Measurements from ENCODE around the gene MAB21L4.

- TF ChIP-seq, protein P1, sequence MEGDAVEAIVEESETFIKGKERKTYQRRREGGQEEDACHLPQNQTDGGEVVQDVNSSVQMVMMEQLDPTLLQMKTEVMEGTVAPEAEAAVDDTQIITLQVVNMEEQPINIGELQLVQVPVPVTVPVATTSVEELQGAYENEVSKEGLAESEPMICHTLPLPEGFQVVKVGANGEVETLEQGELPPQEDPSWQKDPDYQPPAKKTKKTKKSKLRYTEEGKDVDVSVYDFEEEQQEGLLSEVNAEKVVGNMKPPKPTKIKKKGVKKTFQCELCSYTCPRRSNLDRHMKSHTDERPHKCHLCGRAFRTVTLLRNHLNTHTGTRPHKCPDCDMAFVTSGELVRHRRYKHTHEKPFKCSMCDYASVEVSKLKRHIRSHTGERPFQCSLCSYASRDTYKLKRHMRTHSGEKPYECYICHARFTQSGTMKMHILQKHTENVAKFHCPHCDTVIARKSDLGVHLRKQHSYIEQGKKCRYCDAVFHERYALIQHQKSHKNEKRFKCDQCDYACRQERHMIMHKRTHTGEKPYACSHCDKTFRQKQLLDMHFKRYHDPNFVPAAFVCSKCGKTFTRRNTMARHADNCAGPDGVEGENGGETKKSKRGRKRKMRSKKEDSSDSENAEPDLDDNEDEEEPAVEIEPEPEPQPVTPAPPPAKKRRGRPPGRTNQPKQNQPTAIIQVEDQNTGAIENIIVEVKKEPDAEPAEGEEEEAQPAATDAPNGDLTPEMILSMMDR (IDR thresholded peaks at IDR 0.05), result no peak
- no peak for TF ChIP-seq POLR2A (IDR thresholded peaks at IDR 0.05; ENCODE audit: low read length)
- TF ChIP-seq EP300 (IDR thresholded peaks at IDR 0.05), result no peak
- TF ChIP-seq SREBF2 (IDR thresholded peaks at IDR 0.05), result no peak
- TF ChIP-seq ZFP36 (IDR thresholded peaks at IDR 0.05; ENCODE audit: borderline replicate concordance, partially characterized antibody), result no peak
These were observed 11.1 kb upstream of the MAB21L4 start for GRCh38 chr2:240906911-240907590.

Data from A549 (cell line).